ENCODE results near the gene NBL1.

NBL1 gene

DNA sequence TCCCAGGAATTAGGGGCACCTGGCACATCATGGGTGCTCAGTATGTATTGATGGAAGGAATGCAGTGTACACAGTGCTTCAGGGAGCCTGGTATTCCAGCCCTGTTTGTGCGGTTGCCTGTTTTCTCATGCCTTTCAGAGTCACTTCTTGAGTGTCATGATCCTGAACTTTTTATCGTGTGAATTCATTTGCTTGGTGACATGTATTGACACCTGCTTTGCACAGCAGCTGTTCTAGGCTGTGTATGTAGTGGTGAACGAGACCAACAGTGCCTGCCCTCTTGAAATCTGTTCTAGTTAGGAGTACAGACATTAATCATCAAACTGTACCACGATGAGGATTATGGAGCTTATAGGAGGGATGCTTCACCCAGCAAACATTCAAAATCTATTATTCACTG, 26.7 kb downstream of the NBL1 start:
- DNase-seq (ENCODE audit: low read depth): no peak

DNA sequence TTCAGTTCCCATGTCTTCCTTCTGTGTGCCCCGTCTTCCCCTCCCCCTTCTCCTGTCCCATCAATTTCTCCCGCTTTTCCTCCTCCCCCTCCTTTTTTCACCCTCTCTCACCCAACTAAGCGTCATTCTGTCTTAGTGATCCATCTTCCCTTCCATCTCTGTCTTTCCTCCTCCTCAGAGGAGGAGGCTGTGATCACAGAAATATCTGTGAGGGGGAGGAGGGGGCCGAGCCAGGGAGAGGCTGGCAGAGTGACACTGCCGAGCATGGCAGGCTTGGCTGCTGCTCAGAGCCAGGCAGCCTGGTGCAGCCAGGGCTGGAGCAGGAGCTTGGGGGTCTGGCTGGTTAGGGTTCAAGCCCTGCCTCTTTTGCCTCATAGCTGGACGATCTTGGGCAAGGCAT, 28.1 kb downstream of the NBL1 start:
- no peak for DNase-seq (ENCODE audit: low read depth)

DNA sequence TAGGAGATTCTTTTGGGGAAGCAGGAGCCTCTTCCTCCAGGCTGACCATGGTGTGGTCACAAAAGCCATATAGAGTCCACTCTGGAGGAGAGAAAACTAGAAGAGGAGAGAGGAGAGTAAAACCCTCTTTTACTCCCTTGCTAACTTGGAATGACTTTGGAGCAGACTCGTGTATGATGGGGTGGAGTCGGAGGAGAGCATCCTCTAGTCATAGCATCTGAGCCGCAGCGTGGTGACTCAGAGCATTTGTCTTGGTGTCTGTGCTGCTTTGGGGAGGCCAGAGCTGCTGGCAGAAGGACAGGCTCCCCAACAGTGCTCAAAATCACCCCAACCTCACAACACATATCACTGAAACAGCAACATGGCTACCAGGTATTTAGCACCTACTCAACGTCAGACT, 31.7 kb downstream of the NBL1 start:
- DNase-seq (ENCODE audit: low read depth): no peak

DNA sequence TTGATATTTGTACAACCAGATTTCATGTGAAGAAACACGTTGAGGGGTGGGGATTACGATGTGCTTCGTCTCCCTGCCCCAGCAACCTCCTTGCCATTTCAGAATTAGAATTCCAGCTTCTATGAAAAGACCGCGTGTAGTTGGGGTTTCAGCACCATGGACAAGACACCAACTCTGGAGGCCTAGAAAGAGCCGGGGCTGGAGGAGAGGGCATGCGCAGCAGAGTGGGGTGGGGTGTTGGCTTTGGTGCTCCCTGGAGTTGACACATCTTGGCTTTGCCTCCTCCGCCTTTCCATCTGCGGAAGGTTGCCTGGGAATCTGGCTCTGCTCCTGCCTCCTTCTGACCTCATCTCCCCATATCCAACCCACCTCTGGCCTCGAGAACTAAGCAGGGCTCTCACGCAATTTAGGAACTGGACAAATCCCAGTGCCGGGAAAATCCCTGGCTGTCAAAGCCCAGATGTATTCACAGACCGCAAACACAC, 32.4 kb downstream of the NBL1 start:
- DNase-seq (ENCODE audit: low read depth): no peak

DNA sequence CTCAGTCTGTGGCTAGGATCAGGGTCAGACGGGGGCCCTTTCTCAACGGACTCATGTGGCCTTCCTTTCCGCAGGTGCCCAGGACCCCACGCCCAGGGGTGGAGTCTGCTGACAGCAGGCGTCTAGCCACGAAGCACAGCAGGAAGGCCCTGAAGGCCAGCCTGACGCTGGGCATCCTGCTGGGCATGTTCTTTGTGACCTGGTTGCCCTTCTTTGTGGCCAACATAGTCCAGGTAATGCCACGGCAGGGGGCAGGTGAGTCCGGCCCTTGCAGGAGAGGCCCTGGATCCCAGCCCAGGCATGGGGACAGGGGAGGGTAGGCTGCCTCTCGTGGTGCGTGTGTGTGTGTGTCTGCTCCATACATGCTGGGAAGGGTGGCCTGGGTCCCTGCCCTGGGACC, 34.4 kb downstream of the NBL1 start:
- no peak for DNase-seq (ENCODE audit: low read depth)

DNA sequence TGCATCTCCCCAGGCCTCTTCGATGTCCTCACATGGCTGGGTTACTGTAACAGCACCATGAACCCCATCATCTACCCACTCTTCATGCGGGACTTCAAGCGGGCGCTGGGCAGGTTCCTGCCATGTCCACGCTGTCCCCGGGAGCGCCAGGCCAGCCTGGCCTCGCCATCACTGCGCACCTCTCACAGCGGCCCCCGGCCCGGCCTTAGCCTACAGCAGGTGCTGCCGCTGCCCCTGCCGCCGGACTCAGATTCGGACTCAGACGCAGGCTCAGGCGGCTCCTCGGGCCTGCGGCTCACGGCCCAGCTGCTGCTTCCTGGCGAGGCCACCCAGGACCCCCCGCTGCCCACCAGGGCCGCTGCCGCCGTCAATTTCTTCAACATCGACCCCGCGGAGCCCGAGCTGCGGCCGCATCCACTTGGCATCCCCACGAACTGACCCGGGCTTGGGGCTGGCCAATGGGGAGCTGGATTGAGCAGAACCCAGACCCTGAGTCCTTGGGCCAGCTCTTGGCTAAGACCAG, 34.9 kb downstream of the NBL1 start:
- DNase-seq (ENCODE audit: low read depth): no peak

DNA sequence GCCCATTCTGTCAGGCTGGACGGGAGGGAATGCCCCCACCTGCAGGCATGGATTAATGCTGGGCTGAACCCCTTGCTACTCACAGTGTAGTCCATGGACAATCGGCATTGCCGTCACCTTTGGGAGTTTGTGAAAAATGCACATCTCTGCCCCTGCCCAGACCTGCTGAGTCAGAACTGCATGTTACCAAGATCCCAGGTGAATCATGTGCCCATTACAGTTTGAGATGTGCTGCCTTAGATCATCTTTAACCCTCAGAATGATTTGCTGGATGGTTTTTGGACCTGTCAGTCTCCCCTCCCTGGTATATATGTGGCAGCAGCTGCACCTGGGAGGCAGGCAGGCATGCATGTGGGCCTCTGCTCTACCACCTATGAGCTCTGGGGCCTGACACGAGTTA, 35.6 kb downstream of the NBL1 start:
- DNase-seq (ENCODE audit: low read depth): no peak

DNA sequence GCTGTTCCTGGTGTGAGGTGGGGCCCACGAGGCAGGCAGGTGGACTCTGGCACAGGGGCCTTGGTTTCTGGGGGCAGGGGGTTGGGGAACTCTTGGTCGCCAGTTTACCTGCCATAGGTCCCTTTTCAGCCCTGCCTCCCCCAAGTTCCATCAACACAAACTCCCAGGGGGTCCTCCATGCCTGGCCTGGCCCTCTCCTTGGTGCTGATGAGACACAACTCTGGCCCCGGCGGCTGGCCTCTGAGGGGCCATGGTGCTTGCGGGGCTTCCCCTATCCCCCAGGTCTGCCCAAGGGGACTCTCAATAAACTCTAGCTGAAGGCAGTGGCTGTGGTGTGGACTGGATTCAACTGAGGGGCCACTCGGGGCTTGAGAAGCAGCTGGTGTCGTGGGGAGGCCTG, 36.5 kb downstream of the NBL1 start:
- no peak for DNase-seq (ENCODE audit: low read depth)

DNA sequence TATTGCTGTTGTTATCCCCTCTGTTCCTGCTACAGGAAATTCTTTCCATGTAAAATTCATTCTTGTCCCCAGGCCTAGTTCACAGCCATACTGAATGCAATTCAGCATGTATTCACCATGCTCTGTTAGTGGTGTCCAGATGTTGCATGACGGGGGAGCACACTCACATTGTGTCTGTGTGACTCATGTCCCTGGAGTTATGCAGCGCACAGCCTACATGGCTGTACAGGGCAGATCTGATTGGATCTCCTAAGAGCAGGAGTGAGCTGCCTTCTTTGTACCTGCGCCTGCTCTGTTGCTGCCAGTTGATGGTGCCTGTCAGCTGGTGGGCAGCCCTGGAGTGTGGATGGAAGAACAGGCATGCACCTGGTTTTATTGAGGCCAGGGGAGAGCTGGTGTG, 38.1 kb downstream of the NBL1 start:
- DNase-seq (ENCODE audit: low read depth): no peak

DNA sequence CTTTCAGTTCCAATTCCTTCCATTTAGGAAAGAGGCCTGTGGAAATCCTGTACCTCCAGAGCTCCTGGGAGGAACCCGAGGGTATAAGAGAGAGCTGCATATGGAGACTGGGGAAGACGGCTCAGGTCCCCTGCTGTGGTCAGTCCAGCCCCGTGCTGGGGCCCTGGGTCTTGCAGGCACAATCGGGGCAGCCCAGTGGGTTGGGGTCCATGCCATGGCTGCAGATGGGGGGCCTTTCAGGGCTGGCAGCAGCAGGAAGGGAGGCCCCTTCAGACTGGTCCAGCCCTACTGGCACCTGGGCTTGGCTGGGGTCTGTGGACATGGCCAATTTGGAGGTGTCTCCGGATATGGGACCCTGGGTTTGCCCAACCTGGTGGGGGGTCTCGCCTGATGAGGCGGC, 38.8 kb downstream of the NBL1 start:
- no peak for DNase-seq (ENCODE audit: low read depth)

DNA sequence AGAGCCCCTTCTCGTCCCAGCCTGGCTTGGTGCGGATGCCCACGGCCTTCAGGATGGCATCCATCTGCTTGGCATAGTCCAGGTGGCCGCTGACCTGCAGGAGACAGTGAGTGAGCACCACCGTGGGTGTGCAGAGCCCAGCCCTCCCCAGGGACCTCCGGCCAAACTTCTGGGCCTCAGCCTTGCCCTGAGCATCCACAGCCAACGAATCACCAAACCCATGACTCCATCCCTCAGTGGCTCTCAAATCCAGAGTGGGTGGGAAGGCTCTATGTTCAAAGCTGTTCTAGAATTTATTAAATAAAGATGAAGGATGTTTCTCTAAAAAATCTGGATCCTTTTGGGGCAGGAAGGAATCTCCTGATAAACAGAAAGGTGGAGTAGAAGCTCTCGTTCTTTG, 39.2 kb downstream of the NBL1 start:
- no peak for DNase-seq (ENCODE audit: low read depth)

DNA sequence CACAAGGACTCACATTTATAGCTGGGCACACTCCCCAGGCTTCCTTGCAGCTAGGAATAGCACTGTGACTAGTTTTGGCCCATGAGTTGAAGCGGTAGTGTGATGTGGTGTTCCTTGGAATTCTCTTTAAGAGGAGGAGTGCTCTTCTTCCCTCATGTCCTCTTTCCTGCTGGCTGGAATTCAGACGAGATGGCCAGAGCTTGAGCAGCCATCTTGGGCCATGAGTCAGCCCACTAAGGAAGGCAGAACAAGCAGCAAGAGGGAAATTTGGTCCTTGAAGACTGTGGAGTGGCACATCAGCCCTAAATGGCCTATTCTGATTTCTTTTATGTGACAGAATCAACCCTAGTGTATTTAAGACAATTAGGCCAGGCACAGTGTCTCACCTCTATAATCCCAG, 40.6 kb downstream of the NBL1 start:
- DNase-seq (ENCODE audit: low read depth): no peak

DNA sequence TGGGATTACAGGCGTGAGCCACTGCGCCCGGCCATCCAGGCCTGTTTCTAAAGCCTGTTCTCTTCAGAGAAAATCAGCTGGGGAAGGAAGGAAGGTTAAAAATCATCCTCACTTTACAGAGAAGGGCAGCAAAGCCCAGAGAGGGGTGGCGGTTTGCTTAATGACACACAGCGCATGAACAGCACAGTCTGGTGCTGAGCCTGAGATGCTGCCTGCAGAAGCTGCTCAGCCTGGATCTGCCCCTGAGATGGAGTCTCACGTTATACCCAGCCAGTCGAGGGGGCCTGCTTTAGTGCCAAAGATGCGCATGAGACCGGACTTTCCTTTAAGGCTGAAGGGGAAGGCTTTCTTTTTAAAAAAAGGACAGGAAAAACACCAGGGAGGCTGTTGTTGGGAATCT, 41.9 kb downstream of the NBL1 start:
- no peak for DNase-seq (ENCODE audit: low read depth)

DNA sequence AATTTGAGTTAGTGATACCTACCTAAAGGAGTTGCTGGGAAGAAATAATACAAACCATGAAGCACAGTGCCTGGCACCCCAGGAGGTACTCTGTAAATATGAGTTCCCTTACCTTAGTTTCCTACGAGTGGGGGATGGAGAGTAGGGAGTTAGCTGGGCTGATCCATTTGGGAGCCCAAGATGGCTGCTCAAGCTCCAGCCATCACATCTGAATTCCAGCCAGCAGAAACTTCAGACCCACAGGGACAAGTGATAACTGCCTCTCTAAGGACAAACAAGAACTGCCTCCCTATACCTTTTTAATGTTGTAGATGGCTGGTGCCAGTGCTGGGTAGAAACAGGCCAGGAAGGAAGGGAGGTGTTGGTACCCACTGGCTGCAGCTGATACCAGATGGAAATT, 43.3 kb downstream of the NBL1 start:
- DNase-seq (ENCODE audit: low read depth): no peak

DNA sequence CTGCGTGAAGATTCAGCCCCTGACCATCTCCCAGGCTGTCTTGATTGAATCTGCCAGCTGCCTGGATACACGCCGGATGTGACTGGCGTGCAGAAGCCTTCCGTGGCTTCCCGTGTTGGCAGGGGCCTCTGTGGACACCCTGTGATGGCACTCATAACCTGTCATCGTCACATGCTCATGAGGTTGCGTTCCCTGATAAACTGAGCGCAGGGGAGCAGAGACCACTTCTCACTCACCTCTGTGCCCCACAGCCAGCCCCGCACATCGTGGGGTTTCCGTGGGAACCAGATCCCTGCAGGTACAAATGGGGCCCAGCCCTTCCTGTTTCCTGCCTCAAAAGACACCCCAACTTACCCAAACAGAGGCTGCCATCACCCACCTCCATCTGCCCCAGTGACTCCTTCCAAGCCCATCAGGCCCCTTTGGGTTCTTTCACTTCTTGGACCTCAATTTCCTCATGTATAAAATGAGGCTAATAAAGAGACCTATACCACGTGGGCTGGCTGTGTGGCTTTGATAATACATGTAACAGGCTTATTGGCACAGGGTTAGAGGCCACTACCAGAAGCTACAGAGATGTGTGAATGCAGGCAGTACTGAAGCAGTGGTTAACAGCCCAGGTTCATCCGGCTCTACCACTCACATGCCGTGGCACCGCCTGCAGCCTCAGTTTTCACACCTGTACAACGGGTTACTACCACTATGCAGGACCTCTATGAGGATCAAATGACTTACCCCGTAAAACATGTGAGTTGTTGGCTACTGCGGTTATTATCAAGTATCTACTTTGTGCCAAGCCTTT, 44.1 kb downstream of the NBL1 start:
- no peak for DNase-seq (ENCODE audit: low read depth)

DNA sequence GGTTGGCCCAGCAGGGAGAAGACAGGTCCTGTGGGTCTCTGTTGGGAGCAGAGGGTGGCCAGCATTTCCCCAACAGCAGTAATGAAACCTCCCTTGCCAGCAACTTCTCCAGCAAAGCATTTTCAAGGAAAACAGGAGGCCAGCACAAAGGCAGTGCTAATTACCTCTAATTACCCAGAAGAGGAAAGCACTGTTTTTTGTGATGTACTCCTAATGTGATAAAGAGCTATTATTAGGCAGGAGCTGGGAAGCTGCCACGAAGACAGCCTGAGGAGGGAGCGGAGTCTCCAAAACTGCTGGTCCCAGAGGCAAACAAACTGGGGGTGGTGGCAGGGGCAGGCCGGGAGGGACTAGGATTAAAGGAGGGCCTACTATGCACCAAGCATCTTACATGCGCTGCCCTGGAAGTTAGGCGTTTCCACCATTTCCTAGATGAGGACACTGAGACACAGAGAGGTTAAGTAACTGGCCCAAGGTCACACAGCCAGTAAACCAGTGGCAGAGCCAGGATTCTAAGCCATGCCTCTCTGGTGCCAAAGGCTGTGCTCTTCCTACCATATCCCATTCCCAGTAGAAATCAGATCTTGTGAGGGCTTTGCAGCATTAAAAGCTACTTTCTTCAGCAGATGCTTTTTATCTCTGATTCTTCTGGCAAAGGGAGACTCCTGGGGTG, 45.1 kb downstream of the NBL1 start:
- DNase-seq (ENCODE audit: low read depth): no peak

DNA sequence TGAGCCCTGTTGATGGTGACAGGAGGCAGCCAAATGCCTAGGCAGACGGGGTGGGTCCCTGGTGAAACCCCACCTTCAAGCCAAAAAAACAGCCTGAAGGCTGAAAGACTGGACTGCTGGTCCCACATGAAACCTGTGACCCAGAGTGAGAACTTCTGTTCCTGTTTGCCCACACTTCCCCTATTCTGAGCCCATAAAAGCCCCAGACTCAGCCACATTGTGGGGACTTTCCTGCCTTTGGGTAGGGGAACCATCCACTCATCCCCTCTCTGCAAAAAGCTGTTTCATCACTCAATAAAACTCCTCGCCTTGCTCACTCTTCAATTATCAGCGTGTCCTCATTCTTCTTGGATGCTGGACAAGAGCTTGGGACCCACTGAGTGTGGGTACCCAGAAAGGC, 45.7 kb downstream of the NBL1 start:
- no peak for DNase-seq (ENCODE audit: low read depth)

DNA sequence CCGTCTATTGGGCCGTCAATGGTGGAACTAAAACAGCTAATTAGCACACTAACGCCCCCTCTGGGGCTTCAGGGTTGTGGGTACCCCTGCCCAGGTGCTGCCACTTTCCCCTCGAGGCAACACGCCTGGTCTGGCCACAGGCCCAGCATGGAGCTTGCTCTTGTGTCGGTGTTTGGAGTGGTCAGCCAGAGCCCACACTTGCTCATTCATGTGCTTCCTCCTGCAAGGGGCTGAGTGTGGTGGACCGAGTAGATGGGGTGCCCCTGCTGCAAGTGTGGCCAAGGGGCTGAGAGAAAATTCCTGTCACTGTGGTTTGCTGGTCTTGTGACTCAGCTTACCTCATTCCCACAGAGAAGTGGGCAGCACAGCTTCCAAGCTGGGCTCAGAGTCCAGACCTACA, 46.2 kb downstream of the NBL1 start:
- no peak for DNase-seq (ENCODE audit: low read depth)

DNA sequence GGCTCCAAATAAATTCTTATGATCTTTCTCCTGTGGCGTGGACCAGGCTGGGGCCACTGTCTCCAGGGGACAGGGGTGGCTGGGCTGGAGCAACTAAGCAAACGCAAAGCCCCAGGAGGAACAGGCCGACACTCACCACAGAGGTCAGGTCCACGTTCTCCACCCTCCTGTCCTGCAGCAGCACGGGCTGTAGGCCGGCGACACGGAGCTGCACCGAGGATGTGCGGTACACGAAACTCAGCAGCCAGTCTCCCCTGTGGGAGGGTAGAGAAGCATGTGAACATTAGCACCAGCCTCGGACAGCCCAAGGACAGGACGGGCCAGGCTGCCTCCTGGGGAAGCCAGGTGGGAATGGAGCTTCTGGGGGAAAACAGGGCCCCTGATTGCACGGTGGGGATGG, 50.2 kb downstream of the NBL1 start:
- DNase-seq (ENCODE audit: low read depth): no peak

DNA sequence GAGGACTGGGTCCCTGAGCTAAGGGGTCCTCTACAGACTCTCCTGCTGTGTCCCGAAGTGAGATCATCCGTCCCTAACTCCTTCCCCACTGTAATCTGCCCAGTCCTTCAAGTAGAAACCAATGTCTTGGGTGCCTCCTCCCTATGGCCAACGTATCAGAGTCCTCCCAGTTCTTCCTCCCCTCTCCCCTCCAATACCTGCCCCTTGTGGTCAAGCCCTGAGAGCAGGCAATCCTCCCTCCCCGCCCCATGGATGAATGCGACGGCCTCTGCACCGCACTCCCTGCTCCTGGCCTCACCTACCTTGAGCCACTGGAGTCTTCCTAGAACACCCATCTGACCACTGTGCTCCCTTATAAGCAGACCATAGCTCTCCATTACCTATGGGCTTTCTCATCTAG, 51.7 kb downstream of the NBL1 start:
- DNase-seq (ENCODE audit: low read depth): no peak

DNA sequence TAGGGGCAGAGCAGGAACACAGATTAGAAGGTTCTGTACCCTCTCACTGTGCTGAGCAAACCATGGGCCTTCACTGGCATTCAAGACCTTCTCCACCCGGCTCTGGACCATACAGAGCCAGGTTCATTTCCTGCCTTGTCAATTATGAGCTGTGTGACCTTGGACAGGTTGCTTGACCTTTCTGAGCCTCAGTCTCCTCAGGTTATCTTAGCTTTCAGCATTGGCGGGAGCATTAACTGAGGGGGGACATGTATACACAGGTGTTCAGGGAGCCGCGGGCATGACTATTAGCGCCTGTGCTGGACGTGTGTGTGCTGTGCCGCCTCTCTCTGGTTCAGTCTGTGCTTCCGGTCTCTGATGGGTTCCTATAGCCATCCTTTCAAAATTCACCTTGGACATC, 52.7 kb downstream of the NBL1 start:
- DNase-seq (ENCODE audit: low read depth): no peak

DNA sequence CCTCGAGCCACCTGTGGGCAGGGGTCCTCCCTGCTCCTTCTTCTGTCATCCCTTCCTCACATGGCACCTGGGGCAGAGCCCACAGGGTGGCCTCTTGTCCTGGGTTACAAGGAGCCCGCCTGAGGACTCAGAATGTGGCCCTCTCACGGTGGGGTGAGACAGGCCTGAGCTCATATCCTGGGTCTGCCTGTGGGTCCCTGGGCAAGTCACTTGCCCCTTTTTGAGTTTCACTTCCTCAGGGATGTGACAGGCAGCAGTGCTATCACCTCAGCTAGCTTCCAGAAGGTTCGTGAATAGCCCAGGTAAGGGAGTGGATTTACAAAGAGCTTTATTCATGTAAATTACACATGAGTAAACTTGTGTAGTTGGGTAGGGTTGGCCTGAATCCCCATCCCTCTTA, 54.1 kb downstream of the NBL1 start:
- DNase-seq (ENCODE audit: low read depth): no peak

DNA sequence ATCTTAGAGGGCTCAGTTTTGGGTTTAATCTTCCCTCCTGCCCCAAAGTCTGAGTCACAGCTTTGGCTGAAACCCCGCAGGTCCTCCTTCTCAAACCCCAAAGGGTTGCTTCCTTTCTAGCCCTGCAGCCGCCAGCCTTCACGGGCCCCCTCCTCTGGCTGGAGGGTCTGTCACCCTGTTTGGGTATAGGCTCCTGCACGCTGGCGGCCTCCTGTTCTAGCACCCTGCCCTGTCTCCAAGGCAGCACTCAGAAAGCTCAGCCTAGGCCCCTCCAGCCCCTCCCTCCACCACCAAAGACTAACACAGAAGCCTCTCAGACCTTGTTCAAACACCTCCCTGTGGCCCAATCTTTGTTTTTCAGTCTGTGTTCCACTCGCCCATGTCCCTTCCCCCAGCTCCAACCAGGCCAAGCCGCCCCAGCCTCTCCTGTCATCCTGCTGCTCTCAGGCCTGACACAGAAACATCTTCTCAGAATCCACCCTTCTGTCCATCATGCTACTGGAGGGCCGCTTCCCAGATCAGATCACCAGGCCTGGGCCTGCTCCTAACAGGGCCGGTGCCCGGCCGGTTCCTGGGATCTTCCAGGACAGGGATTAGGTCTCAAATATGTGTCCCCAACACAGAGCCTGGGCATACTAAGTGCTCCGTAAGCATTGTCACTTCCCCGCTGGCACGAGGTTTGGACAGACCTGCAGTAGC, 56.1 kb downstream of the NBL1 start:
- DNase-seq (ENCODE audit: low read depth): no peak
